DOHH2 (cell line): ENCODE data around the gene SLC10A6.

Experiments used
- H3F3A ChIP-seq: fragments of 200-600 bp; sonication (generic), shearing (Covaris generic); 2 replicates; pipeline ENCODE4 v1.6.0; 2016; ENCODE audit warnings: antibody characterized with exemption, mild to moderate bottlenecking; ENCODE audit not compliant: control insufficient read depth, insufficient read depth
- H3K27ac ChIP-seq: fragments of 200-600 bp; sonication (generic); 2 replicates; pipeline ENCODE4 v1.5.1; 2014; ENCODE audit warnings: low read depth, mild to moderate bottlenecking, low read length, moderate library complexity
- H3K27me3 ChIP-seq: fragments of 200-600 bp; sonication (generic); 2 replicates; pipeline ENCODE4 v1.6.1; 2014; ENCODE audit warnings: mild to moderate bottlenecking, low read length, mixed read lengths; ENCODE audit not compliant: control insufficient read depth
- H3K36me3 ChIP-seq: fragments of 200-600 bp; sonication (generic); 2 replicates; pipeline ENCODE4 v1.6.1; 2014; ENCODE audit warnings: mild to moderate bottlenecking, low read length, moderate library complexity, mixed read lengths; ENCODE audit not compliant: control insufficient read depth
- H3K4me1 ChIP-seq: fragments of 200-600 bp; sonication (generic); 2 replicates; pipeline ENCODE4 v1.6.1; 2014; ENCODE audit warnings: mild to moderate bottlenecking, low read length, mixed read lengths; ENCODE audit not compliant: control insufficient read depth
- H3K4me2 ChIP-seq: fragments of 200-600 bp; sonication (generic); 2 replicates; pipeline ENCODE4 v1.6.0; 2014; ENCODE audit warnings: mild to moderate bottlenecking, low read length, moderate library complexity
- H3K4me3 ChIP-seq: fragments of 200-600 bp; sonication (generic); 2 replicates; pipeline ENCODE4 v1.5.1; 2014; ENCODE audit warnings: mild to moderate bottlenecking, low read length, mixed read lengths
- H3K79me2 ChIP-seq: fragments of 200-600 bp; sonication (generic); 2 replicates; pipeline ENCODE4 v1.6.1; 2014; ENCODE audit warnings: mild to moderate bottlenecking, low read length, mixed read lengths; ENCODE audit not compliant: control insufficient read depth
- H3K9me2 ChIP-seq: fragments of 200-600 bp; sonication (generic); replicated peaks from 2 replicates; pipeline ENCODE4 v1.6.1; 2014; ENCODE audit warnings: mild to moderate bottlenecking, low read length, mixed read lengths; ENCODE audit not compliant: control insufficient read depth
- H3K9me3 ChIP-seq: fragments of 200-600 bp; sonication (generic); 2 replicates; pipeline ENCODE4 v1.6.1; 2014; ENCODE audit warnings: antibody characterized with exemption, low read length, mixed read lengths; ENCODE audit not compliant: control insufficient read depth, insufficient read depth
- H4K20me1 ChIP-seq: fragments of 200-600 bp; sonication (generic); 2 replicates; pipeline ENCODE4 v1.6.0; 2014; ENCODE audit warnings: low read depth, mild to moderate bottlenecking, antibody characterized with exemption, low read length, moderate library complexity; ENCODE audit not compliant: control insufficient read depth, insufficient read depth
- EZH2phosphoT487 ChIP-seq: fragments of 200-600 bp; sonication (generic); IDR thresholded peaks from 2 replicates; pipeline ENCODE4 v1.6.1; 2017; ENCODE audit warnings: borderline replicate concordance, mild to moderate bottlenecking, antibody characterized with exemption, low read length, moderate library complexity, mixed read lengths
- TF ChIP-seq, protein P1 (sequence below): fragments of 200-600 bp; sonication (generic); IDR thresholded peaks from one replicate; pipeline ENCODE4 v1.5.1; 2014; ENCODE audit warnings: antibody characterized with exemption, mild to moderate bottlenecking, low read depth, low read length; ENCODE audit not compliant: poor library complexity, severe bottlenecking

Gene SLC10A6

DNA sequence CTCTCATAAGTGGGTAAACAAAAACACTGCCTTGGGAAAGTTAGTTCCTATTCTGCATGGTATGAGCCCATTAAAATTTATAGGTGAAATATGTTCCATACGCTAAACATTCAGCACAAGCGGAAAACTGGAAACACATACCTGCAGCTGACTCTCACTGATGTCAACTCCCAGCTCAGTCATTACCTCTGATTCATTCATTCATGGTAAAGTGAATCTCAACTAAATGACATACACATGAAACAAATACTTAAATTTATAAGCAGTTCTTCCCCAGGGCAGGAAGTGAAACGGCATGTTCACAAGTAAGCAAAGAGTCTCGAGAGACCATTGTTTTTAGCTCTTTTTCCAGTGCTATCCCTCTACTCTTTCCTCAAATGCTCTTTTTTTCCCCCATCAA lies 1.6 kb downstream of the SLC10A6 start:
- Histone ChIP-seq H3K79me2 (no peaks in the 10 kb centered on the region), H3K27me3 (peaks cover 3% of the 10 kb centered on the region; the same call in 1 of the 2 replicates), H4K20me1 (no peaks in the 10 kb centered on the region), H3F3A (no peaks in the 10 kb centered on the region), H3K4me1 (no peaks in the 10 kb centered on the region), H3K4me2 (no peak overlapping the region), H3K27ac (no peak overlapping the region), H3K36me3 (no peaks in the 10 kb centered on the region), H3K9me3 (no peaks in the 10 kb centered on the region), H3K4me3 (no peak overlapping the region), H3K9me2 (no peaks in the 10 kb centered on the region)
- TF ChIP-seq EZH2phosphoT487 = no peak
- TF ChIP-seq, protein P1, sequence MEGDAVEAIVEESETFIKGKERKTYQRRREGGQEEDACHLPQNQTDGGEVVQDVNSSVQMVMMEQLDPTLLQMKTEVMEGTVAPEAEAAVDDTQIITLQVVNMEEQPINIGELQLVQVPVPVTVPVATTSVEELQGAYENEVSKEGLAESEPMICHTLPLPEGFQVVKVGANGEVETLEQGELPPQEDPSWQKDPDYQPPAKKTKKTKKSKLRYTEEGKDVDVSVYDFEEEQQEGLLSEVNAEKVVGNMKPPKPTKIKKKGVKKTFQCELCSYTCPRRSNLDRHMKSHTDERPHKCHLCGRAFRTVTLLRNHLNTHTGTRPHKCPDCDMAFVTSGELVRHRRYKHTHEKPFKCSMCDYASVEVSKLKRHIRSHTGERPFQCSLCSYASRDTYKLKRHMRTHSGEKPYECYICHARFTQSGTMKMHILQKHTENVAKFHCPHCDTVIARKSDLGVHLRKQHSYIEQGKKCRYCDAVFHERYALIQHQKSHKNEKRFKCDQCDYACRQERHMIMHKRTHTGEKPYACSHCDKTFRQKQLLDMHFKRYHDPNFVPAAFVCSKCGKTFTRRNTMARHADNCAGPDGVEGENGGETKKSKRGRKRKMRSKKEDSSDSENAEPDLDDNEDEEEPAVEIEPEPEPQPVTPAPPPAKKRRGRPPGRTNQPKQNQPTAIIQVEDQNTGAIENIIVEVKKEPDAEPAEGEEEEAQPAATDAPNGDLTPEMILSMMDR = no peak

DNA sequence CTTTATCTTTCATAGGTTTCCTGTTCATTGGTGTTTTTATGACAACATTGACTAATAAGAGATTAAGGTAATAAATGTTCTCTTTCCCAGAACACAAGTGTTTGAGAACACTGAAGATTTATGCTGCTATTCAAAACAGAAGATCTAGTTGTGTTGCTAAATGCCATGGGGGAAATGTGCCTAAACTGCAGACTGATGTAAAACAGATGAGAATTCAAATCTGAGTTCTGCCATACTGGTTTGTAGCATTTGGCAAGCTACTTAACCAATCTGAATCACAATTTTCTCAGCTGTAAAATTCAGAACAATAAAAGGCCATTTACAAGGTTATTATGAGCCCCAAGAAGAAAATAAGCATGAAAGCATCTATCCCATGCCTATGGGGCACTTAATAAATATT lies 2.3 kb downstream of the SLC10A6 start:
- H3F3A ChIP-seq = no peaks in the 10 kb centered on the region
- H3K79me2 ChIP-seq = no peaks in the 10 kb centered on the region
- peaks cover 3% of the 10 kb centered on the region; the same call in 1 of the 2 replicates for H3K27me3 ChIP-seq
- TF ChIP-seq, protein P1 = no peak
- no peak for TF ChIP-seq EZH2phosphoT487
- H3K4me2 ChIP-seq = no peak overlapping the region
- H3K36me3 ChIP-seq = no peaks in the 10 kb centered on the region
- H3K9me3 ChIP-seq = no peaks in the 10 kb centered on the region
- H3K4me1 ChIP-seq = no peaks in the 10 kb centered on the region
- H3K27ac ChIP-seq = no peak overlapping the region
- no peak overlapping the region for H3K4me3 ChIP-seq
- no peaks in the 10 kb centered on the region for H4K20me1 ChIP-seq
- no peaks in the 10 kb centered on the region for H3K9me2 ChIP-seq

DNA sequence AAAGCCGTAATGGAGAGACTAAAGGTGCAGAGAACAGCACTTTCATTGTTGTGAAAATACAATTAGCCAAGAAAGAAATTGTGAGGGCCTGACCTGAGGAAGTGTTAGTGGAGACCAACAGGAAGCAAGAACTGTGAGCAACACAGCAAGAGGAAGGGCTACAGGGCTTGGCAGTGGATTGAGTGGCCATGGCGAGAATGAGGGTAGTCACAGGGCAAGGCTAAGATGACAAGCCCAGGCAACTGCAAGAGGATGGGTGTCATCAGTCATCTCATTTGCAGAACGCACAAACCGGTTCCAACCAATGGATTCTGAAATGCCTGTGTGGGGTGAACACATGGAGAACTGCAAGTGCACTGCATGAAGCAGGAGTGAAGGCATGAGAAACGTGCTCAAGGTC lies 3.6 kb downstream of the SLC10A6 start:
- Histone ChIP-seq H3K4me2 (no peak overlapping the region), H3K9me3 (no peaks in the 10 kb centered on the region), H4K20me1 (no peaks in the 10 kb centered on the region), H3F3A (no peaks in the 10 kb centered on the region), H3K27me3 (peaks cover 3% of the 10 kb centered on the region; the same call in 1 of the 2 replicates), H3K4me1 (no peaks in the 10 kb centered on the region), H3K79me2 (no peaks in the 10 kb centered on the region), H3K36me3 (no peaks in the 10 kb centered on the region), H3K27ac (no peak overlapping the region), H3K4me3 (no peak overlapping the region), H3K9me2 (no peaks in the 10 kb centered on the region)
- TF ChIP-seq EZH2phosphoT487 = no peak
- TF ChIP-seq, protein P1 = no peak

DNA sequence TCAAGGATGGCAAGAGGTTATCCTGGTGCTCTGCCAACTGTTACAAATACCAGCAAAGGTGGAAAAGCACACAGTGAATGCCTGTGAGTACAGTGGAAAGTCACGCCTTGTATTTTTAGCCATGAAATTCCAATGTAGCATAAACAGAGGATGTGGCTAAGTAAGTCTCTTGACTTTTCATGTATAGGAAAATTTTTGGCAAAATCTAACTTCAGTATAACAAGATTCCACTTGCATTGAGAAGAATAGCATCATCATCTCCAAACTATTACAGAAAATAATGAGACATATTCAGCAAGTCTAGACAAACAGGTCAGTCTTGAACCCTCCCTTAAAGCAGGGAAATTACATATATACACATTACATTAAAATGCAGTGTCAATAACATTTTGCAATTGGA lies 7.9 kb downstream of the SLC10A6 start:
- H3K4me3 ChIP-seq = no peak overlapping the region
- TF ChIP-seq EZH2phosphoT487 = no peak
- TF ChIP-seq, protein P1 = no peak
- no peaks in the 10 kb centered on the region for H3K4me1 ChIP-seq
- H3K9me3 ChIP-seq = no peaks in the 10 kb centered on the region
- no peaks in the 10 kb centered on the region for H3K36me3 ChIP-seq
- no peaks in the 10 kb centered on the region for H4K20me1 ChIP-seq
- no peaks in the 10 kb centered on the region for H3F3A ChIP-seq
- no peaks in the 10 kb centered on the region for H3K9me2 ChIP-seq
- no peak overlapping the region for H3K27ac ChIP-seq
- H3K4me2 ChIP-seq = no peak overlapping the region
- H3K27me3 ChIP-seq = no peaks in the 10 kb centered on the region; the same call in 1 of the 2 replicates
- H3K79me2 ChIP-seq = no peaks in the 10 kb centered on the region
